ENCODE data around the gene TSPEAR. TPM values are rescaled to one million over a fixed set of nuclear protein-coding genes. Genes with fewer than 3 reads are reported as not detected.

TSPEAR gene
- total RNA-seq, 1 donor from 2014 or later = not detected

DNA sequence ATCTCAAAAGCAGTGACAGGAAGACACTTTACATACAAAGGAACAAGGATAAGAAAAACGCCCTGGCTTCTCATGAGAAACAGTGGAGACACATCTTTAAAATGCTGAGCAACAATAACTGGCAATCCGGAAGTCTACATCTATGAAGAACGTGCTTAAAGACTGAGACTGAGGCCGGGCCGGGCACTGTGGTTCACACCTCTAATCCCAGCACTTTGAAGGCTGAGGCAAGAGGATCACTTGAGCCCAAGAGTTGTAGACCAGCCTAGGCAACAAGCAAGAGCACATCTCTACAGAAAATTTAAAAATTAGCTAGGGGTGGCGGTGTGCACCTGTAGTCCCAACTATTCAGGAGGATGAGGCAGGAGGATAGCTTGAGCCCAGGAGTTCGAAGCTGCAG, 27.3 kb downstream of the TSPEAR start:
- TF ChIP-seq, protein P1, sequence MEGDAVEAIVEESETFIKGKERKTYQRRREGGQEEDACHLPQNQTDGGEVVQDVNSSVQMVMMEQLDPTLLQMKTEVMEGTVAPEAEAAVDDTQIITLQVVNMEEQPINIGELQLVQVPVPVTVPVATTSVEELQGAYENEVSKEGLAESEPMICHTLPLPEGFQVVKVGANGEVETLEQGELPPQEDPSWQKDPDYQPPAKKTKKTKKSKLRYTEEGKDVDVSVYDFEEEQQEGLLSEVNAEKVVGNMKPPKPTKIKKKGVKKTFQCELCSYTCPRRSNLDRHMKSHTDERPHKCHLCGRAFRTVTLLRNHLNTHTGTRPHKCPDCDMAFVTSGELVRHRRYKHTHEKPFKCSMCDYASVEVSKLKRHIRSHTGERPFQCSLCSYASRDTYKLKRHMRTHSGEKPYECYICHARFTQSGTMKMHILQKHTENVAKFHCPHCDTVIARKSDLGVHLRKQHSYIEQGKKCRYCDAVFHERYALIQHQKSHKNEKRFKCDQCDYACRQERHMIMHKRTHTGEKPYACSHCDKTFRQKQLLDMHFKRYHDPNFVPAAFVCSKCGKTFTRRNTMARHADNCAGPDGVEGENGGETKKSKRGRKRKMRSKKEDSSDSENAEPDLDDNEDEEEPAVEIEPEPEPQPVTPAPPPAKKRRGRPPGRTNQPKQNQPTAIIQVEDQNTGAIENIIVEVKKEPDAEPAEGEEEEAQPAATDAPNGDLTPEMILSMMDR (conservative IDR thresholded peaks at IDR 0.05; ENCODE audit: low read depth, low read length) = no peak
- no peak for DNase-seq (ENCODE audit: low read depth)
- no peak overlapping the region for H3K4me3 ChIP-seq (ENCODE audit: low read depth, low read length)

DNA sequence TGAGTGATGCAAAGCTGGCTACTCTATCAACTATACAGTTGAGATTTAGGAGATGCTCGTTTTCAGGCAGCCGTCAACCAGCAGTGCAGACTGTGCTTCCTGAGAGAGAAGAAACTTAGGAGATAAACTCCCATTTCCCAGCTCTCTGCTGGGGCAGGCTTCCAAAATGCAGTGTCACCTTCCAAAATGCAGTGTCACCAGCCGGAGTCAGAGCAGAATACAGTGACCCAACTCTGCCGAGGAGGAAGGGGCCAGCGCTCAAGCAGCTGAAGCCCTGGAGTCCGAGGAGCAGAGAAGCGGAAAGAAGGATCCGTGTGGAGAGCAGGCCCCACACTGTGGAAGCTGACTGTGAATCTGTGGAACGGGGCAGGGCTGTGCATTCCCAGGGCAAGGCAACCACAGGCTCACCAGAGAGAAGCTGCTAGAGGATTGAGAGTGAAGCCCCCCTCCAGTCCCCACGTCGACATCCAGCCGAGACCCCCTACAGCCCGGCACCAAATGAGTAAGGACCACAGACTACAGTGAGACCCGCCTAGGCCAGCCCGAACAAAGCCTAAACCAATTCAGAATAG, 28.7 kb downstream of the TSPEAR start:
- no peak overlapping the region for H3K4me3 ChIP-seq (ENCODE audit: low read depth, low read length)
- TF ChIP-seq, protein P1 (conservative IDR thresholded peaks at IDR 0.05; ENCODE audit: low read depth, low read length) = no peak
- DNase-seq (ENCODE audit: low read depth) = no peak

DNA sequence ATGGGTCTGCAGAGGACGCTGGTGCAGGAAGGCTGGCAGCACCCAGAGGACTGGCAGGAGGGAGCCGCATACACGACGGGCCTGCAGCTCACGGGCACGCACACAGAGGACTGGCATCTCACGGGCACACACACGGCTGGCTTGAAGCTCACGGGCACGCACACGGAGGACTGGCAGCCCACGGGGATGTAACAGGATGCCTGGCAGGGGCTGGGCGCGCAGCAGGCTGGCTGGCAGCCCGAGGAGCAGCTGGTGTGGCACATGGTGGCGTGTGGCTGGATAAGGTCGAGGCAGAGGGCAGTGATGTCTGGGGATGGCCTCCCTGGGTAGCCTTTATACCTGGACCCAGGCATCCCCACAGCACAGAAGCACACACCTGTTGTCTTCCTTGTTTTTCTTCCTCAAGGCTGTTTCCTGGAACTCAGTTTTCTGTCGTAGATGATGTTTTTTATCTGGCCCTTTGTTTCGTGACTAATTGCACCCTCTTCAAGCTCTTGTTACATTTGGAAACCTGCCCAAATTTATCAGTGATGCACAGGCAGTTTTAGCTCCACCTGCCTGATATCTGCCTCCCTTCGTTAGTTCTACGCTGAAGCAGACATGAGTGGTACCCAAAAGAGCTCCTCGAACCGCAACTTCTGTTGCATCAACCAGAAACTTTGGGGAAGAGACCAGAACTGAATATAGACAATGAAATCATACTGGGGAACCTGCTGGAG, 29.4 kb downstream of the TSPEAR start, which contains the start of gene KRTAP12-1:
Gene KRTAP12-1 (minus strand): TSS at position 303 of the 719 bp plus-strand sequence. CDS start 40 bp downstream, at position 263.
- no peak within 1 kb of the TSS for H3K4me3 ChIP-seq (ENCODE audit: low read depth, low read length)
- DNase-seq (ENCODE audit: low read depth) = no peak
- TF ChIP-seq, protein P1 (conservative IDR thresholded peaks at IDR 0.05; ENCODE audit: low read depth, low read length) = no peak

DNA sequence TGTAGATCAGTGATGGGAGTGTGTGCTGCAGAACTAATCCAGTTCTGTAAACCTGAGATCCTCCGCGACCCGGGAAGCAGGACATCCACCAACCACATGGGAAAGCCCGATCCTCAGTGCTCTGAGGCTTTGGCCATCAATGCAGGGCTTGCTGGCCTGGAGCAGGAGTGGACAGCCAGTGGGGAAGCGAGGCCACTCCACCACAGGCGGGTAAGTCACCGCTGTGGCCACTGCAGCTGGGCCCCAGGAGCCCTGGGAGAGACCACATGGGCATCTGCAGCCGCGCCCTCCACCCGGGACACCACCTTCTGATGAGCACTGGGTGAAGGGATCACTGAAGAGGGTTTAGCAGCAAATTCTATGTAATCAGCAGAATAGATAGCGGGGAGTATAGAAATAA, 30.2 kb downstream of the TSPEAR start:
- TF ChIP-seq, protein P1 (conservative IDR thresholded peaks at IDR 0.05; ENCODE audit: low read depth, low read length) = no peak
- no peak for DNase-seq (ENCODE audit: low read depth)
- no peak overlapping the region for H3K4me3 ChIP-seq (ENCODE audit: low read depth, low read length)

DNA sequence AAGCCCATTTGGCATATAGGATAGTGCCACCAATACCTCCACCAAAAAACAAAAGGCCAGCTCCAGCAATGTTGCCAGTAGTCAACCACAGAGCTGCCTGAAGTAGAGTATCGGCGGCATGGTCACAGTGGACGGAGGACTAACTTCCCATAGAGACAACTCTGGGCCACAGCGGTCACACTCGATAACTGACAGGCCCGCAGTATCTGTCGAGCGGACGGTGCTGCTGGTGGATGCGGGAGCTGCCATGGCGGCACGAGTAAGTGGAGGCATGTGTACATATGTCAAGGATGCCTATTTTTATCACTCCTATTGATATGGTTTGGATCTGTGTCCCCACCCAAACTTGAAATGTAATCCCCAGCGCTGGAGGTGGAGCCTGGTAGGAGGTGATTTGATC, 33.5 kb downstream of the TSPEAR start:
- TF ChIP-seq, protein P1 (conservative IDR thresholded peaks at IDR 0.05; ENCODE audit: low read depth, low read length) = no peak
- no peak overlapping the region for H3K4me3 ChIP-seq (ENCODE audit: low read depth, low read length)
- DNase-seq (ENCODE audit: low read depth) = no peak

DNA sequence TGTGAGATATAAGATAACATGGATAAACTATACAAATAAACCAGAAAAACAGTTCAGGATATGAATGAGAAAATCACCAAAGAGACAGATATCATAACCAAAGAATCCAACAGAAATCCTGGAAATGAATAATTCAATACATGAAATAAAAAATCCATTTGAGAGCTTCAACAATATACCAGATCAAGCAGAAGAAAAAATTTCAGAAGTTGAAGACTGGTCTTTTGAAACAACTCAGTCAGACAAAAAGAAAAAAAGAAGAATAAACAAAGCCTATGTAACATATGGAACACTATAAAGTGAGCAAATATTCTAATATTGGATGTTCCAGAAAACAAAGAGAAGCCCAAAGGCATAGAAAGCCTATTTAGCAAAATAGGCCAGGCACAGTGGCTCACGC, 39.5 kb downstream of the TSPEAR start:
- TF ChIP-seq, protein P1 (conservative IDR thresholded peaks at IDR 0.05; ENCODE audit: low read depth, low read length) = no peak

More for the DNA sequence above, 39.5 kb downstream of the TSPEAR start:
- no peak for DNase-seq (ENCODE audit: low read depth)
- H3K4me3 ChIP-seq (ENCODE audit: low read depth, low read length) = no peak overlapping the region

All from epithelial cell of proximal tubule (primary cell).